T-helper 2 cell treated with Interferon-gamma antibody and Interleukin-4, amounts not matched to agents 100 ng/mL and 5 ng/mL, for 36 hours (primary cell): Measurements from ENCODE around the gene SCUBE1. TPM values are rescaled to one million over a fixed set of nuclear protein-coding genes. Genes with fewer than 3 reads are reported as not detected.

Experiments
- intact Hi-C: fragments of 100-400 bp; cut with micrococcal nuclease; formaldehyde crosslinking; loops from one replicate; pipeline ENCODE4 v1.15.1; 2023
- total RNA-seq: library from RNA; stranded (reverse); gene quantifications from 2 replicates; pipeline ENCODE4 v1.2.3, GENCODE V29; 2022

The SCUBE1 gene
- total RNA-seq, 1 donor from 2014 or later: 0.11 TPM

DNA sequence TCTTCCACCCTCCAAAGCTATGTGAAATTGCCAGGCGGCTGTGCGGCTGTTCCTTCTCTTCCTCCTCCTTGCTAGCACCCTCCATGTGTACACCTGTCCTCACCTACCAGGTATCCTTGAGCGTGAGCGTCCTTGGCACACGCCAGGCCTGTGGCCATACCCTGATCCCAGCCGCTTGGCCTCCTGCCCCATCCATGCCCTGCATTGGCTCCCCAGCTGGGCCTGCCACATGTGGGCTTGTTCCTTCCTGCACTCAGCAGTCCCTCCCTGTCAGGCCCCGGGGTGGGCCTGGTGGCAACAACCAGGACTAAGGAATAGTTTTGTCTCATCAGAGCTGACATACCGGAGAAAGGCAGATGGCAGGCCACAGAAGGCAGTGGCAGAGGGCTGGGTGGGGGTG, 40.0 kb downstream of the SCUBE1 start:
- intact Hi-C loops: no loop called here

DNA sequence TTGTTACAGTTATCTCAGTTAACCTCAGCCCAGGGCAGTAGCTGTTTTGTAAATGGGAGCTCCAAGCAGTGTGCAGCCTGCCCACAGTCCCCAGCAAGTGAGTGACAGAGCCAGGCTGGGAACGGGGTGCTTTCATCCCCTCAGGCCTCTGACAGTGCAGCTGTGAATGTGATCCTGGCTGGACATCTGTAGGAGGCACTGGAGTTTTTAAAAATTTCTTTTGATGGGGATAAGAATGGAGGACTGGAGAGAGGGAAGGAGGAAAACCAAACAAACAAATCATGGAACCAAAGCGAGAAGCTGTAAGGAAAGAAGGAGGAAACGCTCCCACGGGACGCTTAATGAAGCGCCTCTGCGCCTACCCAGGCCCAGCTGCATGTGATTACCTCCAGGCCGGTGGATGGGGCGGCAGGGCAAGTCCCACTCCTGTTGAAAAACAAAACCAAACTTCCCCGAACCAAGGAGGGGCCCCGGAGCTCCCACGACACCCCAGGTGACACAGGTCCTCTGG, 40.6 kb downstream of the SCUBE1 start:
- intact Hi-C loops: no loop called here

DNA sequence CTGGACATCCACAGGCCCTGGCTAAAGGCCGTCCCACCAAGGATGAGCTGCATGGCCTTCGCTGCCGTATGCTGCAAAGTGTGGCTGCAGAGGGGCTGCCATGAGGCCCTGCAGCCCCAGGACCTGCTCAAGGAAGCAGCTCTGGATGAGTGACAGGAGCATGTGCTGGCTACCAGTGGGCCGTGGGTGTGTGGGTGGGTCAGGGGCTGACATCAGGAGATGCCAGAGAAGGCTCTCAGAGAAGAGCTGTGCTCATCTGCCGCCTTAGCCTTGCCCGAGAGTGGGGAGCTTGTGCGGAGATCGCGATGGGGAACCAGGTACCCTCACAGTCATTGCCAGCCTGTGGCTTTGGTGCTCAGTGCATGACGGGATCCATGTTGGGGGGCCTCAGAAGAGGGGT, 41.3 kb downstream of the SCUBE1 start:
- intact Hi-C loops: no loop called here

DNA sequence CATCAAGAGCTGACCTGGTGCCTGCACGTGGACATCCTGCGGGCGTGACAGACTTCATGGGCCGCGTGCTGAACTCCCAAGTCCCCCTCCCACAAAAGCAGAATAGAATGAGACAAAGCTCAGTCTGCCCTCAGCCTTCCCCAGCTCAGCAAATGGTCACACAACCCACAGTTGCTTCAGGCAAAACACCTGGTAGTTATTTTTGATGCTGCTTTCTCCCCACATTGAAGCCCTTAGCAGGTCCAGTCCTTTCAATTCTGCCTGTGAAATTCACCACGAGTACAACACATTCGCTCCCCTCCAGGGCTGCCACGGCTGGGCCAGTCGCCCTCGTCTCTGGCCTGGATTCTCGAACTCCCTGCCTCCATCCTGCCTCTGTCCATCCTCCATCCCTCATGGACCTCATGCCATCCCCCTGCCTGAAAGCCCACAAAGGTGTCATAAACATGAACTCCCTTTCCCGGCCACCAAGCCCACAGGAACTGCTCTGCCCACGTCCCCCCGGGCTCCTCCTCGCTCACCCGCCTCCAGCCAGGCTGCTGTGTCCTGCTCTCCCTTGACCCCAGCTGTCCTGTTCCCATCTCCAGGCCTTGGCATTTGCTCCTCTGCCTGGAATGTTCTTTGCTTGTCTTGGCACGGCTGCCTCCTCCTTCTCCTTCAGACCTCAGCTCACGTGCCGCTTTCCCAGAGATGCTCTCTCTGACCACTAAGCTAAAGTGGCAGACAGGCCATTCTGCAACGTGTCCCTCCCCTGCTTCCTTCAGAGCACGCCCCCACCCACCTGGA, 42.1 kb downstream of the SCUBE1 start:
- intact Hi-C loops: no loop called here

DNA sequence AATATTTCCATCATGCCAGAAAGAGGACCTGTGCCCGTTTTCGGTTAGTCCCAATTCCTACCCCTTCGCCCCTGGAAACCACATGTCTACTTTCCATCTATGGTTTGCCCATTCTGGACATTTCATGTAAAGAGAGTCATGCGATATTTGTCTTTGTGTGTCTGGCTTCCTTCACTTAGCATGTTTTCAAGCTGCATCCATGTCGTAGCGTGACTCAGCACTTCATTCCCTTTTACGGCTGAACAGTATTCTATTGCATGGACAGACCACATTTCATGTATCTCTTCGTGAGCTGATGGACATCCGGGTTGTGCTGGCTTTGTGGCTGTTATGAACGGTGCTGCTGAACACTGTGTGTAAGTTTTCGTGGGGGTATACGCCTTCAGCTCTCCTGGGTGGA, 43.4 kb downstream of the SCUBE1 start:
- intact Hi-C loops: no loop called here

DNA sequence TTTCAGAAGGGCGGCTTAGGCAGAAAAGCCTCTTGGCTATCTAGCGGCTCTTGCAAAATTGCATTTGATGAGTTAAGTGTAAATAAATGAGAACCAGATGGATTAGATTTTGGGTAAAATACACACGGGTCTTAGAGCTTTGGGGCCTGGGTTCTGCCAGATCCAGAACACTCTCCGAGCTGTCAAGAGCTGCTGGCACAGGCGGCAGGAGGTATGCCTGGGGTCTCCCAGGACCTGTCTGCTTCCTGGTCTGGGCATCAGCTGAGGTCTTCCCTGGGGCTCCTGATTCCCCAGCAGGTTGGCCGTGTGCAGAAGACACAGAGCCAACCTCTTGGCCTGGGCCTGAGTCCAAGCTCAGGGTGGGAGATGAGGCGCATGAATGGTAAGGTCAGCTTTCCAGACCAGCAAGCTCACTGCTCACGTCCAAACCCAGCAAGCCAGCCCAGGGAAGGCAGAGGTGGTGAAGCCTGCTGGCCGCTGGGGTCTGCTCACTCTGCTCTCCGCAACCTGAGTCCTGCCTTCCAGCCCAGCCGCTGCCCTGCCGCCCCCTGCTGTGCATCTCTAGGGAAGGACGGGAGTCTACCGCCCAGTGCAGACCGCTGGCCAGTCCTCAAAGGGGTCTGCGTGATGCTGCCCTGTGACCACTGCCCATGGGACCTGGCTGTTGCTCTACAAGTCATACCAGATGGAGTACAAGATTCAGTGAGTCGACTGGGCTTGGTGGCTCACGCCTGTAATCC, 44.9 kb downstream of the SCUBE1 start:
- intact Hi-C loops: no loop called here

DNA sequence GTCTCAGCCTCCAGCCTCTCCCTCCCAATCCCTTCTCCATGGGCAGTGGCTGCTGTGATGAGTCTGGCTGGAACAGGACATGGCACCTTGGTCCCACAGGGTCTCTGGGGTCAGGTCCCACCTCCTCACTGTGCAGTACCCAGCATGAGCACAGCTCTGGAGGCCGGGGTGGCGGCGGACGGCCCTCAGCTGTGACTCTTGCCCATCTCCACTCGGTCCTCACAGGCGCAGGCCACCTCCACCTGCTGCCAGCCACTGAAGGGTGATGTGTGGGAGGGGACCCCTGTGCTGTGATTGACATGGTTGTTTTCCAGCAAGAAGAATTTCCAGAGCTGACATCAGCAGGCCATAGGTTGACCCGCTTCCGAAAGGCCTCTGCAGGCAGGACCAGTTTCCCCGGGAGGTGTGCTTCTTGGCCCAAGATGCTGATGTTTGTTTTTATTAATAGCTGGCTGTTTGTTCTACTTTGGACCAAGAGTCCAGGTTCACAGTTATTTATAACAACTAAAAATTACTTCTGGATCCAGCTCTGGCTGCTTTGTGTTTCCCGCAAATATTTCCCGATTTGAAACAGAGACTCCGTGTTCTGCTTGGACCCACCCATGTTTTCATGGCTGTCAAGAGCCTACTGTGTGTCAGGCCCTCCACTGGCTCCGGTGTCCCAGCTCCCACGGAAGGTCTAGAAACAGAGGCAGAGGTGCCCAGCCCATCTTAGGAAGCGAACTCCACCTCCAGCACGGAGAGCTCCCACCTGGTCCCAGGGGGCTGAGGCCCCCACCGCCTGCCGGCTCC, 45.7 kb downstream of the SCUBE1 start:
- intact Hi-C loops: no loop called here

DNA sequence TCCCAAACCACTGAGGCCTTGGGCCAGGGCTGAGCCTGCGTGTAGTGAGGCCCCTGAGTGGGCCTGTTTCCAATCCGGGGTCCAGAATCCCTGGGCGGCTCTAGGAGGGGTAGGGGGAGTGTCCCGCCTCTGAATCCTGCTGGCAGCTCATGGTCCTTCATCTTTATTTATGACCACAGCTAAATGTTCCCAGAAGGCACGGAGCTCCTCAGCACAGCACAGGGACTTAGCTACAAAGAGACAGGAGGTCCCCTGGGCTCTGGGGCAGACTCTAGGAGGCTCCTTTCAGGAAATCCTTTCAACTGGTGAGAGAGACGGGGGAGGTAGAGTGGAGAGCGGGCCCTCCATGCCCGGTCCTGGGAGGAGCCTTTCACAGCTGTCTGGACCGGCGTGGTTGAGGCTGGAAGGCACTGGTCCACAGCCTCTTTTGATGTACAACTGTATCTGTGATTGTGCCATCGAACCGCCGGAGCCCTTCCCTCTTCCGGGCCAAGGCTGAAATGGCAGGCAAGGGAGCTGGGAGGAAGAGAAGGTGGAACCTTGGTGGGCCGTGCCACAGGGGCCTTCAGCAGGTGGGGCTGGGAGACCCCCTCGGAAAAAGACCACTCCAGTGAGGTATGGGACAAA, 46.8 kb downstream of the SCUBE1 start:
- intact Hi-C loops: no loop called here

DNA sequence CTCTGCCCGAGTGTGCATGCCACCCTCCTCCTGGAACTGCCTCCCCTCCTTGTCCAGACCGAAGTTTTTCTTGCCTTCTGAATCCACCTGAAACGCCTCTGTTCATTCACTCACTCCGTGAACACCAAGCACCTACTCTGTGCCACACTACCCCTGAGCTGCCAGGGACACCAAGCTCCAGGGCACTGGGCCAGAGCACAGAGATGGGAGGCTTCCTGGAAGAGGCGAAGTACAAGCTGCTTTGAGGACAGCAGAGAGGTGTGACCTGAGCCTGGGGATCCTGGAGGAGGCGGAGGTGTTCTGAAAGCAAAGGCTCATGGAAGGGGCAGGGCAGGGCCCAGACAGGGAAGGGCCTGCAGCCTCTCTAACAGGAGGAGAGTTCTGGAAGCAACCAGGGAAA, 47.5 kb downstream of the SCUBE1 start:
- intact Hi-C loops: no loop called here

DNA sequence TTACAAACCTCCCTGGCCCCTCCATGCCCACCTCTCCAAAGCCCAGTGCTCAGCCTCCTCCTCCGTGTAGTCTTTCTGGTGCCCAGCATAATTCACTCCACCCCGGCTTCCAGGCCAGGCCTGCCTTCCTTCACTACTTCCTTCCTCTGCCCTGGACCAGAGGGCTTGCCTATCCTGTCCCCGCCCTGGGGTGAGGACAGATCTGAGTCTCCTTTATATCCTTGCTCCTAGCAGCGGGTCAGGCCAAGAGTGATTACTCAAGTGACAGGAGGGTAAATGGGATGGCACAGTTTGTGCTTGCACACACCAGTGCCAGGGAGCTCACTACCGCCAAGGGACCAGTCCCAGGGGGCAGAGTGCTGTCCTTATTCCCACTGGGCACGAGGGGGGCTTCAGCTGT, 48.0 kb downstream of the SCUBE1 start:
- intact Hi-C loops: no loop called here

DNA sequence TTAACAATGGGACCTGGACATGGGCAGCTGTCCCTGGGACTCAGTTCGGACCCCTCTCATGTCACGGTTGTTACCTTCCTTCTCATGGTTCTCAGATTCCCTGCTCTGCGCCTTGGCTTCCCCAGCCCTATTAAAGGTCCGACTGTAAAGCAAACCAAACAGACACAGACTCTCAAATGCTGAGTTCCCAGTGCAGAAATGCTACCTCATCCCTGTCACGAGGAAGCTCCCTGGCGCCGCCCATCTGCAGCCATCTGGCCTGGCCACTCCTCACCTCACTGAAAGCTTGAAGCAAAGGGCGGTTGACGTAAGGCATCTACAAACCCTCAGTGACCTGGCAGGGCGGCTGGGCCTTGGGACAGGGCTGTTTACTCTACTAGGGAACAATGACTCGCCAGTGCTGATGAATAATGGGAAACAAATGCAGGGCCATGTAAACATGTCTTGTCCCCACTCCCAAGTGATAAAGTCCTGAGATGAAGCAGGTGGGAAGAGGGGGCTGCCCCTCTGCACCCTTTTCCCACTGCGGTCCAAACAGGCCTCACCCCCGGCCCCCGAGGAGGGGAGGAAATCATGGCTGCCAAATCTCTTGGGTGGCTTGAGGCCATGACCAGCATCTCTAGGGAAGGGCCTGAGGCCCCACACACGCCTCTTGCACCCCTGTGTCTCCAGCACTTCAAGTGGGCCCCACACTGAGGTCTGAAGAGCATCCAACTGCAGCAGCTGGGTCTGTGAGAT, 49.3 kb downstream of the SCUBE1 start:
- intact Hi-C loops: no loop called here

DNA sequence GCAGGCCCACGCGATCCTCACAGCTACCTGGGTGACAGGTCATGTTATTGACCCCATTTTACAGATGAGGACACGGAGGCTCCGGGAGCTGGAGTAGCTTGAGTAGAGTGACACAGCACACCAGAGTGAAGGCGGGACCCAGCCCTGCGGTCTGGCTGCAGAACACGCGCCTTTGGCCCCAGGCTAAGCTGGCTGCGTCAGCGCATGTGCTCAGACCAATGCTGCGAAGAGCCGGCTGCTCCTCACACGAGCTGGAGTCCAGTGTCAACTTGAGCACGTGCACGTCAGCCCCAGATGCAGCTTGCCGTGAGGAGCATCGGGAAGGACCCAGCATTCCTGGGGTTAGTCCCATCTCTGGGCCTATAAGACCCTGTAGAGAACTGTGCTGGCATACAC, 49.9 kb downstream of the SCUBE1 start:
- intact Hi-C loops: no loop called here

DNA sequence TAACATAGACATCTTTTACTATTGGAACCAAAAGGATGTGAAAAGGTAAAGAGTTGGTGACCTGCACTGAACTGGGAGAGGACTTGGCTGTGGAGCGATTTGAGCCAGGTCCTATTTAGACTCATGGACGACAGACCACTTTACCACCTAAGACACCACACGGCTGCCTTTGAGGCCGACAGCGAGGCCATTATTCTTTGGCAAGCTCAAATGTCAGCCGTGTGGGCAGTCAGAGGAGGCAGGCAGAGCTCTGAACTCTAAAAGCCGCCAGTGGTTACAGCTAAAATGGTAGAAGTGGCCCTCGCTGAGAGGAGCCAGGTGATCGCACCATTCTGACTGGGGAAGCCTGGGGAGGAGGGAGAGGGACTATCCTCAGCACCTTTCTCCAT, 50.5 kb downstream of the SCUBE1 start:
- intact Hi-C loops: no loop called here

DNA sequence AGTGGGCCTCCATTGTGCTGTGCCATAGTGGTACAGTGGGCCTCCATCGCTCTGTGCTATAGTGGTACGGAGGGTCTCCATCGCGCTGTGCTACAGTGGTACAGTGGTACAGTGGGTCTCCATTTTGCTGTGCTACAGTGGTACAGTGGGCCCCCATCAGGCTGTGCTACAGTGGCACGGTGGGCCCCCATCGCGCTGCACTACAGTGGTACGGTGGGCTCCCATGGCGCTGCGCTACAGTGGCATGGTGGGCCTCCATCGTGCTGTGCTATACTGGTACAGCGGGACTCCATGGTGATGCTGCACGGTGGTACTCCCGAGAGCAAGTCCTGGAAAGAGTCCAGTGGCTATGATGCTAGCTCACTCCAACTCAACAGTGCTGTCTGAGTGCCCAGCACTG, 51.8 kb downstream of the SCUBE1 start:
- intact Hi-C loops: no loop called here

DNA sequence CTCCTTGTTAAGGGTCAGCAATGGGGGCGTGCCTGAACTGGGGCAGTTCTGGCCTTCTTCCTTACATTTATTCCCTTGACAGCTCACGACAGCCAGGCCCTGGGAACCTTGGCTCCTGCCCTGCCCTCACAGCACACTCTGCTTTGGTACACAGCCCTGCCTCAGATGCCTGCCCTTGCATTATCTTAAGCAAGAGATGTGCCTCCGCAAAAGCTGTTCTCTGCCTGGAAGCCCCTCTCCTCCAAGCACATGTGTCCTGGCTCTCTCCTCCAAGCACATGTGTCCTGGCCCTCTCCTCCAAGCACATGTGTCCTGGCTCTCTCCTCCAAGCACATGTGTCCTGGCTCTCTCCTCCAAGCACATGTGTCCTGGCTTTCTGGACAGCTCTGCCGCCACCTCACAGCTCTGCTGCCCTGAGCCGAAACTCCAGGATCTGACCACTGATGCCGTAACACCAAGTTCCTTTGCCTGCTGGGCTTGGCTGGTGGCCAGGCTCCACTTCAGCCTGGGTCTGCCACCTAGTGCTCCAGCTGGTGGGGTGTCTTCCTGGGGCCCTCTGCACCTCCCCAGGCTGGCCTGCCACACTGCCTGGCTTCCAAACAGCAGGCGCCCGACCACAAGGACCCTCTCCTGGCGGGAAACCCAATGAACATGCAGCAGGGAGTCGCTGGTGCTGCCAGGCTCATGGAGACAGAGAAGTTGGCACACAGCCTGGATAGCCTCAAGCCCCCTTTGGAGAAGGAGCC, 53.0 kb downstream of the SCUBE1 start:
- intact Hi-C loops: no loop called here

DNA sequence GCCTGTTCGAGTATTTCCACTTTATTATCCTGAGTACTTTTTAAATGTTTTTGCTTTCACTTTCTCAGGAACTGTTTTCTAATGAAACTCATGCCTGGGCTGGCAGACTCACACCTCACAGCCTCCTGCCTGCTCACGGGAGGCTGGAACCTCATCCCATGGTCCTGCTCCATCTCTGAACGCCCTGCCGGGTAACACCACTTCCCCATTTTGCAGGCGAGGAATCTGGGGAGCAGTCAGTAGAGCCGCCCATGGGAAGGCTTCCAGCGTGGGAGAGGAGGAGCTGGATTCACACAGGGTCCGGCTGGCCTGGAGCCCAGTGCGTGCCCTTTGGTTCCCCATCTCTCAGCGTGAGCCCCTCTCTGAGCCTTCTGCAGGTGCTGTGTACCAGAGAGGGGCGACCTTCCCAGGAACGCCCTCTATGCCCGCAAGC, 53.6 kb downstream of the SCUBE1 start:
- intact Hi-C loops: no loop called here

DNA sequence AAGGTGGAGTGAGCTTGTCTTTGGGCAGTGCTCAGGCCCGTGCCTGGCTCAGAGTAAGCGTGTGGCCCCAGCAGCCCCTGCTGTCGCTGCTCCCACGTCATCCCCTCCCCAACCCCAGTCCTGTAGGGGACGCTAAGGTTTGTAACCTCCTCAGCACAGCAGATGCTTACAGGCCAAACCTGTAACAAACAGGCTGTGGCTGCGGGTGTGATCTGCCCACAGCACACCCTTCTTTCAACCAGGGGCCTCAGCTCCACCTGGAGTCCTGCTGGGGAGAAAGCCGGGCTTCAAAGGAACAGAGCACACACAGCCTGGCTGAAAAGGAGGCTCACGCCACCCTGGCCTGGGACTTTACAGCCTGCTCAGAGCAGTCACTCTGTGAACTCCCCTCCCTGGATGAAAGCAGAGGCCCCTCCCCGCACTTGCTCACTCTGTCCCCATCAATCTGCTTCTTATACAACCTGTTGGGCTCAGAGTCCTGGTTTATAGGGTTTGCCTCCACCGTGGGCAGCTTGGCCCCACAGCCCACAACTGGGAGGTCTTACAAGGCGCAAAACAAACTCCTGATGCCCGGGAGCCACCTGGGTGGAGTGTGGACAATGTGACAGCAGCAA, 54.3 kb downstream of the SCUBE1 start:
- intact Hi-C loops: no loop called here

DNA sequence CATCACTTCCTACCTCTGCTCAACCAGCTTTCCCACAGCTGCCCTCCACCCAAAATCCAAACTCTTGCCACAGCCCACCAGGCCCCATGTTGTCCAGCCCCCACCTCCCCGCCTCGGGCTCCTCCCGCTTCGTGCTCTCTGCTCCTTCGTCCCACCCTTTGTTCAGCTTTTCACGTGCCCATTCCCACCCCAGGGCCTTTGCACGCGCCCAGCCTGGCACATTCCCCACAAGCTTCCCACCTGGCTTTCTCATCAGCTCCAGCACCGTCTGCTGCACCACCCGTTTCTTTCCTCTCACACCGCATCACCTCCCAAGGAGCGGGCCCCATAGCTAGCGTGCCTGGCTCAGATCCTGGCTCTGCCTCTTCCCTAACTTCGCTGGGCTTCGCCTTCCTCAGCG, 54.8 kb downstream of the SCUBE1 start:
- intact Hi-C loops: no loop called here

DNA sequence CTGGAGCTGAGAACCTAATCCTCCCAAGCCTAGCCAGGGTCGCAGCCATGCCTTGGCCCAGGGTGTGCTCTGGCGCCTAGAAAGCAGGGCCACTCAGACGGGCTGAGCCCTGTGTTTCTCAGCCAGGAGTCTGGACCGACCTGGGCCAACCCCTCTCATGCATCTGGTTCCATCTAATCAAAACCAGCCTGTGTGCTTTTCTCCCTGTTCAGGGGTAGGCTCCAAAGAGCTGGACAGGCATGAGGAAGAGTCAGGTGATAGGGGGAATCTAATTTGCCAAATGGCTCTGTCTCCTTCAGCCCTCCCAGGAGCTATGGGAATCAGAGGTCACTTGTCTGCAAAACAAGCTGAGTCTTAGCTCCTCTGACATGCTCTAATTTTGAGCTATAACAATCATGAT, 55.7 kb downstream of the SCUBE1 start:
- intact Hi-C loops: no loop called here

DNA sequence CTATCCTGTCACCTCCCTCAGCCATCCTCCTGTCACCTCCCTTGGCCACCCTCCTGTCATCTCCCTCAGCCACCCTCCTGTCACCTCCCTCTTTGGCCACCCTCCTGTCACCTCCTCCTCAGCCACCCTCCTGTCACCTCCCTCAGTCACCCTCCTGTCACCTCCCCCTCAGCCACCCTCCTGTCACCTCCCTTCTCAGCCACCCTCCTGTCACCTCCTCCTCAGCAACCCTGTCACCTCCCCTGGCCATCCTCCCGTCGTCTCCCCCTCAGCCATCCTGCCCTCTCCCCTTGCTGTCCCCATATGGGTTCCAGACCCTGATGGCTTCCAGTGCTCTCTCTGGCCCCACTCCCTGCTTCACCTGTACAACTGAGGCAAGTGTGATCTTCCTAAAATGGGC, 61.8 kb downstream of the SCUBE1 start:
- intact Hi-C loops: no loop called here
